Uterus (tissue), 4 donors: ENCODE results near the gene SARDH. TPM values are rescaled to one million over a fixed set of nuclear protein-coding genes. Genes with fewer than 3 reads are reported as not detected.

Source experiments
- DNase-seq, 2 donors: peaks; one replicate each; pipeline ENCODE4 v3.0.0-alpha.2; 2019 to 2020
- H3K27ac ChIP-seq, 2 donors: fragments of 200-600 bp; sonication (generic); 1 replicate in 1 of 2; 2 replicates in 1 of 2; pipeline ENCODE4 v1.5.1; 2016 to 2018
- H3K27me3 ChIP-seq, 2 donors: fragments of 200-600 bp; sonication (generic); one replicate each; pipeline ENCODE4 v1.5.1; 2018 to 2019; ENCODE audit warnings: control low read depth in 1 of 2
- H3K36me3 ChIP-seq, 2 donors: fragments of 200-600 bp; sonication (generic); one replicate each; pipeline ENCODE4 v1.5.1; 2019; ENCODE audit warnings: control low read depth in 1 of 2
- H3K4me1 ChIP-seq, 2 donors: fragments of 200-600 bp; sonication (generic); one replicate each; pipeline ENCODE4 v1.5.1; 2018 to 2019; ENCODE audit warnings: control low read depth in 1 of 2
- H3K4me3 ChIP-seq, 2 donors: fragments of 200-600 bp; sonication (generic); 1 replicate in 1 of 2; 2 replicates in 1 of 2; pipeline ENCODE4 v1.5.1; 2018 to 2019; ENCODE audit warnings: mild to moderate bottlenecking in 1 of 2
- H3K9me3 ChIP-seq, 2 donors: fragments of 200-600 bp; sonication (generic); one replicate each; pipeline ENCODE4 v1.5.1; 2019; ENCODE audit warnings: control low read depth in 1 of 2
- CTCF ChIP-seq, 4 experiments: fragments of 200-600 bp in 2 of 4; fragments of 450-650 bp in 2 of 4; sonication (generic) in 2 of 4; IDR thresholded peaks; one replicate each; pipeline ENCODE4 v1.5.1; 2016 to 2019; ENCODE audit warnings: antibody characterized with exemption in 4 of 4, mild to moderate bottlenecking in 2 of 4, moderate library complexity in 1 of 4
- POLR2A ChIP-seq, 2 donors: fragments of 450-650 bp; IDR thresholded peaks; one replicate each; pipeline ENCODE4 v1.6.1; 2016; ENCODE audit warnings: antibody characterized with exemption in 2 of 2, mild to moderate bottlenecking in 1 of 2, moderate library complexity in 1 of 2
- intact Hi-C: fragments of 100-400 bp; cut with DNase I; formaldehyde crosslinking; loops from one replicate; pipeline ENCODE4 v1.15.1; 2023; ENCODE audit warnings: low total_unique reads
- total RNA-seq, 4 donors: library from RNA; depleted of rRNA in 3 of 4; stranded (reverse); fragments of >200 nt in 3 of 4; gene quantifications; one replicate each; pipeline versions ENCODE4 v1.1.0 to v1.2.4, GENCODE V29; 2014 to 2023
- donor health status: DM: yes; HTN: yes; CAD: no.

SARDH gene
- total RNA-seq, 4 donors from 2014 or later = 2.7 to 14.1 TPM; not detected in 2

- no peak for DNase-seq
- no peak overlapping the region for H3K27ac ChIP-seq
- no peaks in the 10 kb centered on the region for H3K36me3 ChIP-seq
- TF ChIP-seq CTCF (IDR thresholded peaks at IDR 0.05) = no peak
- H3K27me3 ChIP-seq = no peaks in the 10 kb centered on the region
- H3K9me3 ChIP-seq = no peaks in the 10 kb centered on the region
- intact Hi-C loops = no loop called here
- no peaks in the 10 kb centered on the region for H3K4me1 ChIP-seq
- no peak overlapping the region for H3K4me3 ChIP-seq
Measured at GRCh38 chr9:133709691-133710571, 28.2 kb downstream of the SARDH start.

- intact Hi-C loops = no loop called here
- no peak overlapping the region for H3K4me3 ChIP-seq
- DNase-seq = no peak
- no peaks in the 10 kb centered on the region for H3K4me1 ChIP-seq
- TF ChIP-seq CTCF (IDR thresholded peaks at IDR 0.05) (no peak), POLR2A (IDR thresholded peaks at IDR 0.05) (no peak)
- no peak overlapping the region for H3K27ac ChIP-seq
- H3K9me3 ChIP-seq = no peaks in the 10 kb centered on the region
- no peaks in the 10 kb centered on the region for H3K36me3 ChIP-seq
- H3K27me3 ChIP-seq = no peaks in the 10 kb centered on the region
Measured at GRCh38 chr9:133709015-133709611, 29.0 kb downstream of the SARDH start.

DNA sequence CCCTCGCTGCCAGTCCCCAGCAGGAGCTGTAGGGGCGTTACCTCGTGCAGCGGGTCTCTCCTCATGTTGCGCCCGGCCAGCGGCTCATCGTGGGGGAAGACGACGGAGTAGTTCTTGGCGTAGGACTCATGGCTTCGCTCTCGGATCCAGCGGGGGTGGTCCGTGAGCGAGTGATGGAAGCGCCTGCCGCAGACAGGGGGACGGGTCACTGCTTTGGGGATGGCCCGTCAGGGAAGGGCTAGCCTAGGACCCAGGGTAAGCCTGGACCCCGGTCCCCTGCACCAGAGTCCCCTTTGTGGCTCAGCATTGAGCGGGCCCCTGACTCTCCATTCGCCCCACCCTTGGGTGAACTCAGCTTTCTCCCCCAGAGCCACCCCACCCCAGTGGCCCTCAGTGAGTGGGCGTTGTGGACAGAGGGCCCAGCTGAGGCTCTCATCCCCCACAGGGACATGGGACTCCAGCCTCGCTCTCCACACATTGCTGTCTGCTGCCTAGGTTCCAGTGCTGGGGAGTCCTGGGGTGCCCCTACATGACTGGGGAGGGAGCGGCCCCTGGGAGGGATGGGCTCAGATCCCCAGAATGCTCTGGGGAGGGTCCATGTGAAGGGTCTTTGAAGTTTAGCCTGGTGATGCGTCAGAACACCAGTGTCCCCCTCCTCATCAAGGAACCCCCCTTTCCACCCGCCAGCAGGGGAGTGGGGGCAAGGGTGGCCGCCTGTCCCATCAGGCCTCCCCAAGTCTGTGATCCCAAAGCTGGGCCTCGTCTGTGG, 29.7 kb downstream of the SARDH start:
- TF ChIP-seq POLR2A (IDR thresholded peaks at IDR 0.05) = no peak
- no peak overlapping the region for H3K27ac ChIP-seq
- H3K9me3 ChIP-seq = no peaks in the 10 kb centered on the region
- H3K4me3 ChIP-seq = no peak overlapping the region
- intact Hi-C loops = no loop called here
- no peaks in the 10 kb centered on the region for H3K27me3 ChIP-seq
- no peaks in the 10 kb centered on the region for H3K36me3 ChIP-seq
- no peaks in the 10 kb centered on the region for H3K4me1 ChIP-seq
- DNase-seq = no peak

DNA sequence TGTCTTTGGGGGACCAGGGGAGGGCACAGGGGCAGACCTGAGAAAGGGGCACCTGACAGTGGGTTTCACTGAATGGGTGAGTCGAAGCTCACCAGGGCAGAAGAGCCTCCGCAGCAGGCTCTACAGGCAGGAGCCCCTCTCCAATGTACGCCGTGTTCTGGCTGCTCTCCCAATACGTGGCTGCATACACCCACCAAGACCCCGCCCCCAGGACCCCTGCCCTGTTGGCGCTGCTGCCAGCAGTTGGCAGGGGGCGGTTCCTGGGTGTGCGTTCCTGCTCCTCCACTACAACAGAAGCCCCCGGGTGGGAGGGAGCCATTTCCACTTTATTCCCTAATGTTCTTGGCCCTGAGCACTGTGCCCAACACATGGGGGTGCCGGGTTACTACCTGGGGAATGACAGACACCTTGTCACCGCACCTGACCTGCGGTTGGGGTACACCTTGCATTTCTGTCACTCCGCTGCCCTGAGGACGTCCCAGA, 30.3 kb downstream of the SARDH start:
- intact Hi-C loops = no loop called here
- no peaks in the 10 kb centered on the region for H3K9me3 ChIP-seq
- H3K27me3 ChIP-seq = no peaks in the 10 kb centered on the region
- TF ChIP-seq POLR2A (IDR thresholded peaks at IDR 0.05) (no peak), CTCF (IDR thresholded peaks at IDR 0.05) (no peak)
- H3K36me3 ChIP-seq = no peaks in the 10 kb centered on the region
- no peak overlapping the region for H3K4me3 ChIP-seq
- no peaks in the 10 kb centered on the region for H3K4me1 ChIP-seq
- DNase-seq = no peak
- peak overlapping the region in 1 of 2 donors; percentile 69 for H3K27ac ChIP-seq

DNA sequence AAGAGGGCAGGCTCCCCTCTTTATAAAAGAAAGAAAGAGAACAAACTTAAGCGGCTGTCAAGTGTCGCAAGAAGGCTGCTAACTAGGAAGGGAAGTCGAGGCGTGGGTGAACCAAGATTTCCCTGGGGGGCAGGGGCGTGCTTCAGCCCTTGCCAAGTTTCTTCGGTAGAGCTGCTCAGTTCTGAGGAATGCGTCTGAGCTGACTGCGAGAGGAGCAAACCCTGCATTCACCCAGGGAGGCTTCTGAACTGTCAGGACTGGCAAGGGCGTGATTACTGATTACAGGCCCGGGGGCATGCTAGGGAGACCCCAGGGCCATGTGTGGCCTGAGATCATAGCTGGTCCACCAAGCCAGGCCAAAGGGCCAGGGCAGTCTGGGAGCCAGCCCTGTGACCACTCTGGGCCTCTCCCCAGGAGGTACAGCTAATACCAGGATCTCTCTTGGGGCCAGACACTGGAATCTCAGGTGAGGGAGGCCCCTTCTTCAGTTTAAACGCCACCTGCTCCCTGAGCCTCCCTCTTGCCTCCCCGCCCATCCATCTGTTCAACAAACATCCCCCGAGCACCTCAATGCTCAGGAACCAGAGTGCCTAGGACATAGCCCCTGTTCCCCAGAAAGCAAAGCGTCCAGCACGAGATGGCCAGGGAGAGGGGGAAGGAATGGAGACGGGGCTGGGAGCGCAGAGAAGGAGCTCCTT, 30.9 kb downstream of the SARDH start:
- intact Hi-C loops = no loop called here
- peak overlapping the region in 1 of 2 donors; percentile 69 for H3K27ac ChIP-seq

More for the DNA sequence above, 30.9 kb downstream of the SARDH start:
- H3K4me1 ChIP-seq = no peaks in the 10 kb centered on the region
- H3K36me3 ChIP-seq = no peaks in the 10 kb centered on the region
- DNase-seq = peak; percentile 52 to 57
- H3K9me3 ChIP-seq = no peaks in the 10 kb centered on the region
- no peaks in the 10 kb centered on the region for H3K27me3 ChIP-seq
- no peak for TF ChIP-seq POLR2A (IDR thresholded peaks at IDR 0.05)
- no peak for TF ChIP-seq CTCF (IDR thresholded peaks at IDR 0.05)
- H3K4me3 ChIP-seq = no peak overlapping the region
